Measurements from ENCODE around the gene ATP6V1D.
A peak's percentile ranks its signal among the peaks of the same experiment; 100 is the strongest.
"Not testable (repeated sequence)": the region's sequence is repeated elsewhere in the genome, so short reads cannot be mapped to it uniquely, and the experiment has no call there.

The ATP6V1D gene

DNA sequence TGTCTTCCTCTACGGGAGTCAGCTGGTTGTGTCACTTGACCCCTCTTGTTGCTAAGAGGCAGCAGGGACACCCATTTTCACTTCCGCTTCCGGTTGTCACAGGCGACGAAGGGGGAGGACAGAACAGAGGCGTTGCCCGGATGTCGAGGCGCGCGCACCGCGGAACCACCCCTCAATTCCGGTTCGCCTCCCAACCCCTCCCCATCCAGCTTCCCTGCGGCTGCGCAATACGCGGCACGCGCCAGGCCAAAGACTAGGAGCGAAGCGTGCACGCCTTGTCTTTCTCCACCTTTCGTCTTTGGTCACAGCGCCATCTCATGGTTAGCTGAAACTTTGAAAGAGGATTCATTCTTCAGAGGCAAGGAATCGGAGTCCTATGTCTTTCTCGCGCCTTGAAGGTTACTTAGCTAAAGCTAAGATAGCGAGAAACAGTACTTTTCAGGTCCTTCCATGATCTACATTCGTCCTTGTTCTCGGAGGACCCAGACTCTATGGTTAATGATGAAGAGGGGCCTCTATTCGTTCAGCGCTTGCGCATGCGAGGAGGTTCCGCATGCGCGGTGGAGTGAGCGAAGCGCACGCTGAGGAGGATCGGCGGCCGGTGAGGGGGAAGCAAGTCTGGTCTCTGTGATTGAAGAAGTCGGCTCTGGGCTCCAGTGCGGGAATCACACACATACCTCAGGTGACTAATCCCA is at the start of gene ATP6V1D, which contains the start of gene EIF2S1:
Gene ATP6V1D (minus strand): TSS at position 30 of the 695 bp plus-strand sequence. CDS start 106 bp downstream, outside the sequence.
Gene EIF2S1 (plus strand): TSS at position 554 of the 695 bp plus-strand sequence. CDS start 4,440 bp downstream, outside the sequence.
- DNase-seq: peak; percentile 100

DNA sequence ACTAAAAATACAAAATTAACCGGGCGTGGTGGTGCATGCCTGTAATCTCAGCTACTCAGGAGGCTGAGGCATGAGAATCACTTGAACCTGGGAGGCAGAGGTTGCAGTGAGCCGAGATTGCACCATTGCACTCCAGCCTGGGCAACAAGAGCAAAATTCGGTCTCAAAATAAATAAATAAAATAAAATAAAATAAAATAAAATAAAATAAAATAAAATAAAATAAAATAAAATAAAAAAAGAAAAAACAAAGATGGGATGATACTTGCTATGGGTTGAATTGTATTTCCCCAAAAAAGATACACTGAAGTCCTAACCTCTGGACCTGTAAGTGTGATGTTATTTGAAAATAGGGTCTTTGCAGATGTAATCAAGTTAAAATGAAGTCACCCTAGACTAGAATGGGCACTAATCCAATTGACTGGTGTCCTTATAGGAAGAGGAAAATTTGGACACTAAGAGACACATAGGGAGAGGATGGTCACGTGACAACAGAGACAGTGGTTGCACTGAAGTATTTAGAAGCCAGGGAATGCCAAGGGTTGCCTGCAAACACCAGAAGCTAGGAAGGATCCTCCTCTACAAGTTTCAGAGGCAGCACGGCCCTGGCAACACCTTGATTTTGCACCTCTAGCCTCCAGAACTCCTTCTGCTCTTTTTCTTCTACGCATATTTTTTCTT is 48.7 kb upstream of the ATP6V1D start:
- DNase-seq: not testable (repeated sequence)

DNA sequence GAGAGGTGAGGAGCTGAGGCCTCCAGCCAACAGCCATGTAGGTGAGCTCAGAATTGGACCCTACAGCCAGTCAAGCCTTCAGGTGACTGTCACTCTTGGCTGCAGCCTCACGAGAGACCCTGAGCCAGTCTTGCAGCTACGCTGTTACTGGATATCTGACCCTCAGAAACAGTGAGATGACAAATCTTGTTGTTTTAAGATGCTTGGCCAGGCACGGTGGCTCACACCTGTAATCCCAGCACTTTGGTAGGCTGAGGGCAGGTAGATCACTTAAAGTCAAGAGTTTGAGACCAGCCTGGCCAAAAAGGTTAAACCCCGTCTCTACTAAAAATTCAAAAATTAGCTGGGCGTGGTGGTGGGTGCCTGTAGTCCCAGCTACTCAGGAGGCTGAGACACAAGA is 46.2 kb upstream of the ATP6V1D start:
- no peak for DNase-seq

DNA sequence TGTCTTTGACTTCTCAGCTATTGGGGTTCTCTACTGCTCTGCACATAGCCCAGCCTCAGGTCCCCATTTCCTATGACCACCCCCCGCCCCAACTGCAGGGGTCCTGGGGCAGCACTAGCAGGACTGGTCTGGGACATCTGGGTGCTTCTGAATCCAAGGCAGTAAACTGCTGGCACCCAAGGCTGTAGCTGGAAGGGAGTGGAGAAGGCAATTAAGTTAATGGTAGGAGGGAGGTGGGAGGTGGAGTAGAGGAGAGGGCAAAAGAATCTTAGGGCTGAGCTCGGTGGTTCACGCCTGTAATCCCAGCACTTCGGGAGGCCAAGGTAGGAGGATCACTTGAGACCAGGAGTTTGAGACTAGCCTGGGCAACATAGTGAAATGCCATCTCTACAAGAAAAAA is 40.8 kb upstream of the ATP6V1D start:
- DNase-seq: no peak

DNA sequence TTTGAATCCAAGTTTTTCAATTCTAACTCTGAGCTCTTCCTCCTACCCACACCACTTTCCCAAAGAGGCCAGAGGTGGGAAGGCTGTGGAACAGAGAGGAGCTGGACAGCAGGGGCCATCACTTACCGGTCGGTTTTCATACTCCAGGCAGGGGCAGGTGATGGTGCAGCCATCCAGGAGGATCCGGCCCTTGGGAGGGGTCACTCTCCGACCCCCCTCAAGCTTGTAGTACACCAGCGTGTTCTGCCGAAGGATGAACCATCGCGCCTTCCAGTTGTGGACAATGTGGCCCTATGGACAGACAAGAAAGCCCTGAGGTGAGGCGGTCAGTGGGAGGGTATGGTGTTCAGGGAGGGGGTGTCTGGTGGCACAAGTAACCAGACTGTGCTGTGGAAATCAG is 37.9 kb upstream of the ATP6V1D start:
- no peak for DNase-seq

DNA sequence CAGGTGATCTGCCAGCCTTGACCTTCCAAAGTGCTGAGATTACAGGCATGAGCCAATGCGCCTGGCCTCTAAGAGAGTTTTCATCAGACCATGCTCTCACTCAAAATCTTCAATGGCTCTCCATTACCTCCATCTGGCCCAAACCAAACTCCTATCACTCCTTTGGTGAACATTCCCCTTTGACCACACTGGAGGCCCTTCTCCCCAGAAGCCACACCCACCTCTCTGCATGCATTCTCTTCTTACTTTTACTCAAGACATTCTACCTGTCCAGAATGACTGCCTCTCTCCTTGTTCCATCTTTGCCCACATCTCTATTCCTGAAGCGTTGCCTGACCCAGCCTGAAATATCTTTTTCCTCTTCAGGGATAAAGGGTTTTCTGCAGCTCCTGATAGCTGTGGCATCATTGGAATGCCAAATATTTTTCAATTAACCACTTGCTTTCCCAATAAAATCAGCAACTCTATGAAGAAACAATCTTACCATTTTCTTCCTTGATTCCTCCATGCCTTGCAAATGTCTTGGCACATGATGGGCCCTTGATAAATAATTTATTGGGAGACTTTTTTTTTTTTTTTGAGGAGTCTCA is 36.9 kb upstream of the ATP6V1D start:
- no peak for DNase-seq

DNA sequence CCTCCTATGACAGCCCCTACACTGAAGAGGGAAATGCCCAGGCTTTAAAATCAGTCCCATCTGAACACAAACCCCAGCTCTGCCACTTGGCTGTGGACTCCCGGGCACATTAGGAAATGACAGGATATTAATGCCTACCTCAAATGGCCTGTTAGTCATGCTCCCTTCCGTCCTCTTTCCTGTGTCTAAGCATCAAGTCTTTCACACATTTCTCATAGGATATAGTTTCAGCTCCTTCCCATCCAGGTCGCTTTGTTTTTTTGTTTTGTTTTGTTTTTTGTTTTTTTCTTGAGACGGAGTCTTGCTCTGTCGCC is 36.2 kb upstream of the ATP6V1D start:
- no peak for DNase-seq

DNA sequence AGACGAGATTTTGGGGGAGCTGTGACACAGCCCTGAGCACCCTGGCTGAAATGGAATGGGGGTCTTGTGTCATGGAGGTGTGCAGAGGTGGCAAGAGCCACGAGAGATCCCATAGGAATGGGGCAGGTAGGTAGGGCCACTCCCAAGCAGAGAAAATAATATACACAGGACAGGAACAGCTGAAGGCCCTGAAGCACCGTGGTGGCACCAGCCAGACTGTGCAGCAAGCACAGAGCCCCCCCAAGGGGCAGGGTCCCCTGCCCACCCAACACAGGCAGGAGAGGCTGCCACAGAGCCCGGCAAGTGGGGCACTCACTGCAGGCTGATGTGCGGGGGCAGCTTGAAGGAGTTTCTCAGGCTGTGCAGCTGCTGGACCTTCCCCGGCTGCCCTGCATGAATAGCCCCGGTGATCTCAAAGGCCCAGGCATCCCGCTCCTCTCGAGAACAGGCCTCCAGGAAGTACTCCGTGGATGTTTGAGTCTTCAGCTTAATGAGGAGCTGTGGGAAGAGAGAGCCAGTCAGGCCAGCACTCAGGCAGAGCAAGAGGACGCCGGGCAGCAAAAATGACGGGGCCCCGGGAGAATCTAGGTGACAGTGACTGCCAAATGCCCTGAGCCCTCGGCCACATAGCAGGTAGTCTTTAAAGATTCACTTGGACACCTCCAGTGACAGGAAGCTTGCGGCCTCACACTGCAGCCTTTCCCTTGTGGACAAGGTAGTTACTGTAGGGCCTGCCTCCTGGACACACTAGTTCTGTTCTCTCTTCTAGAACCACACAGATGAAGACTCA is 35.7 kb upstream of the ATP6V1D start:
- DNase-seq: no peak

DNA sequence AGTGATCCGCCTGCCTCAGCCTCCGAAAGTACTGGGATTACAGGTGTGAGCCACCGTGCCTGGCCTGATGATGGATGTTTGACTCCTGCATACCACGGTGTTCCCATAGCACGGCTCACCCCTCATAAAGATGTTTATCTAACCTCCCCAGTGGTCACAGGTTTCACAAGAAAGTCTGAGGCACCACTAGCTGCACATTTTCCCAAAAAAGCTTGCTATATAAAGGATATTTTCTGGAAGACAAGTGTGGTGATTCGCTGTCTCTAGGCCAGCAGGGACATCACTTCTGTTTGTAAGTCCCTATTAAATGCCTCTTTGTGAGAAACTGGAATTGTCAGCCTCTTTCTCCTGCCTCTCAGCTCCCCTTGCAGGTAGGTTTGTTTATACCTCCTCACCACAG is 34.1 kb upstream of the ATP6V1D start:
- no peak for DNase-seq

DNA sequence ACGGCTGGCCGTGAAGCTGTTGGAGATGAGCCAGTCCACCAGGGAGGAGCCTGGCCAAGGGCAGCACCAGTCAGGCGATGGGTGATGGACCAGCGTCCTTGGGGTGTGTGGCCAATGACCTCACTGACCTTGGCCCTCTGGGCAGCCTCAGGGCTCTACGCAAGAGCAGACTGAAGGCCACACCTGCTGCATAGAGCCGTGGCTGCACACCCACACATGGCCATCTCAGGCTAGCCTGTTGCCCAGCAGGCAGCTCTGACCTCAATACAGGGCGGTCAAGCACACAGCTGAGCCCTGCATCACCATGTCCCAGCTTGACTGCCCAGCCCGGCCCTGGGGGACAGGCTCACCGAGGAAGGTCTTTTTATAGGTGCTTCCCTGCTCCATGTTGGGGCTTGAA is 33.2 kb upstream of the ATP6V1D start:
- no peak for DNase-seq

DNA sequence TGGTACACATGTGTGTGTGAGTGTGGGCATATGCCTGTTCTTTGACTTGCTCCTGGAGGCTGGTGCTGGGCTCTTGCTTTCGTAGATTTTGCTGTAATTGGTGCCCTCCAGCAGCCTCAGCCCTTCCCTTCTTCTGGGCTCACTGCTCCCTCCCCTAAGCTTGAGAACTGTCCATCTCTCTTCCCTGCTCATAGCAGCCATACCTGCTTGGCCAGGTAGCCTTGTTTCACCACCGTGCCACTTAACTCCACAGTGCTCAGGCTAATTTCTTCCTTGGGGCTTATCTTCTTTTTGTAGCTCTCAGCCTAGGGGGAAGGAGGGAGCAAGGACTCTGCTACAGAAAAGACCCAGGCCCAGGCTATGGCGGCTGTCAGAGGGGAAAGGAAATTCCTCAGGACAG is 32.5 kb upstream of the ATP6V1D start:
- no peak for DNase-seq

DNA sequence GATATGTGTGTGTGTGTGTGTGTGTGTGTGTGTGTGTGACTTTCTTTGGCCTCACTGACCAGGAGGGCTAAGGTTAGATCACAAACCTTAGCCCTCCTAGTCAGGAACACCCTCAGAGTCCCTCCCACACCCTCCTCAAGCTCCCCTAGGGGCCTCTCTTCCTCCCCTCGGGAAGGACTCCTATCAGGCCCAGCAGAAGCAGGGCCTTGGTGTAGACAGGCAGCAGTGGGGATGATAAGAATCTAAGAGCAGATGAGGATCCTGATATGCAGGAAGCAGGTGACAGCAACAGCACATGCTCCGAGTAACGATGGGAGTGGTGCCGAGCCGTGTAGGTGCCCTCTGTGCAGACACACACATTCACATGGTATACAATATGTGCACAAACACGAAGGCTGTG is 31.7 kb upstream of the ATP6V1D start:
- no peak for DNase-seq

DNA sequence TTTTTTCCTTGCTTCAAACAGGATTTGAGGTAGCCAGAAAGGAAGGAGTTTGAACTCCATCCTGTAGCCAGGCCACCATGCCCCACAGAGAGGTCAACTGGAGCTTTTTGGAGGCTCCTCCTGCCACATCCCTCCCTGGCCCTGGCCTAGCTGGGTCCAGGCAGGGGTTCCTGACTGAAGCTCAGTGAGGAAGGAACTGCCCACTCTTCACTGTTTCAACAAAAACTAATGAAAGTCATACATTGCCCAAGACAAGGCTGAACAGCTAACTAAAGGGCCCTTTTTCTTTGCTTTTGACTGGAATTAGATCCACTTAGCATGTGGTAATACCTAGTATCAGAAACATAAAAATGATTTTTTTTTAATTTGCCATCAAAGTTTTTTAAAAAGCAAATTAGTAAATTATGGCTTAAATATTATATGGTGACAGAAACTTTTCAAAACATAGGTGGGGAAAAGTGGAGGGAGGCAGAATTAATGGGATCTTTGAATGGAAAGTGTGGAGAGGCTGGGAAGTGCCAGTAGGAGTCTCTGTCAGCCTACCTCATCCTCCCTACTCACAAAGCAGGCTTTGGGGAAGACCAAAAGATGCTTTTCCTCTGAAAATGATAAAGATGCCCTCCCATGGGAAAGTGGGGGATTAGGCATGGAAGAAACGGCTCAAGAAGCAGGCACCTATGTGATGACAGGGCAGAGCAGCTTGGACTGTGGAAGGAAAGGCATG is 30.4 kb upstream of the ATP6V1D start:
- no peak for DNase-seq

DNA sequence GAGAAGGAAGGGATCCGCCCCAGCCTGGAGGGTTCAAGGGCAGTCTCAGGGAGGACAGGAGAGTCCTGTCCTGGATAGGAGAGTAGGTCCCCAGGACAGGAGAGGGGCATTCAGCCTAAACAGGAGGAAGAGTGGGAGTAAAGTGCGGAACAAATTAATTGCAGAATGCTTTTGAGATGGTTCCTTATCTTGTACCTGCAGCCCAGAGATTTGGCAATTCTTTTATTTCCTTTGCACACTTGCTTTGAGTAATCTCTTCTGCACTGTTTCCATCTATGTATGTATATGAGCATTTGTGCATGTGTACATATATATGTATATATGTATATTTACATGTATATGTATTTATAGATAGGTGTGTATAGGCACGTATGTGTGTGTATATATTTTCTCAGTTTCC is 29.7 kb upstream of the ATP6V1D start:
- no peak for DNase-seq

DNA sequence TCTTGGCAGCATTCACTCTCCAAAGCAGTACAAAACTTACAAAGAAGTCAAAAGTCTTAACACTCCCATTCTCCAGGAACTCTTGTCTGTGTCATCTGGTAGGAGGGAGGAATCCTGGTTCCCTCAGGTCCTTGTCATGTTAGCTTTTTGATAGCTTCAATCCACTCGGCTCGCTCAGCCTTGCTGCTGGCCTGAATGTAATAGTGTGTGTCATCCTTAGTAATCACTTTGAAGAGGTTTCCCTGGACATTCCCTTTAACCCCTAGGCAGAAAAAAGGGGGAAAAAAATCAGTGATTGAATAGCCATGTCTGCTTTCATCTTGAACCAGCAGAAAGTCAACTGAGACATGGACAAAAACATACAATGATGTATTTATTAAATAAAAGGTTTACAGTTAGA is 27.6 kb upstream of the ATP6V1D start:
- no peak for DNase-seq

DNA sequence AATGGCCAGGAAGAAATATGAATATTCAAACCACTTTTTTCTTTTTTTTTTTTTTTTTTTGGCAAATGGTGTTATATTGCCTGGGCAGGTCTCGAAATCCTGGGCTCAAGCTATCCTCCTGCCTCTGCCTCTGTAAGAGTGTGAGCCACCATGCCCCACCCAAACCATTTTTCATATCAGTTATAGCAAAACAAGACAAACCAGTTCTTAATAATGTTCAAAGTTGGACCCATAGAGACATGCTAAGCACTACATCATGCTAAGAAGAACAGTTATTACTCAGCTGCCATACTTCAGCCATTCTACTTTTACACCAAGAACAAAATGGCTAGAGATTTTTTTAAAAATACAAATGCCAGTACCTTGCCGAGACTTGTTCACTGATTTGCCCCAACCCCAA is 26.0 kb upstream of the ATP6V1D start:
- DNase-seq: no peak

DNA sequence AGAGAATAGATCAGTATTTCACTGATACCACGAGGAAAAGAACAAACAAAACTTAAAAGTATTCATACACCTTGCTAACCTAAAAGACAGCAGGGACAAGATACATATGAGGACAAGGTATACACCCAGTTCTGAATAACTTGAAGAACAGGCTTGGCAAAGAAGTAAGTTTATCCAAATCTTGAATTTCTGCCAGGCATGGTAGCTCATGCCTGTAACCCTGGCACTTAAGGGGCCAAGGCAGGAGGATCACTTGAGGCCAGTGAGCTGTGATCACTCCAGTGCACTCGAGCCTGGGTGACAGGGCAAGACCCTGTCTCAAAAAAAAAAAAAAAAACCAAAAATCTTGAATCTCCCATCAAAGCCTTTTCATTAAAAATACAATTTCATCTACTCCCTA is 25.5 kb upstream of the ATP6V1D start:
- no peak for DNase-seq

DNA sequence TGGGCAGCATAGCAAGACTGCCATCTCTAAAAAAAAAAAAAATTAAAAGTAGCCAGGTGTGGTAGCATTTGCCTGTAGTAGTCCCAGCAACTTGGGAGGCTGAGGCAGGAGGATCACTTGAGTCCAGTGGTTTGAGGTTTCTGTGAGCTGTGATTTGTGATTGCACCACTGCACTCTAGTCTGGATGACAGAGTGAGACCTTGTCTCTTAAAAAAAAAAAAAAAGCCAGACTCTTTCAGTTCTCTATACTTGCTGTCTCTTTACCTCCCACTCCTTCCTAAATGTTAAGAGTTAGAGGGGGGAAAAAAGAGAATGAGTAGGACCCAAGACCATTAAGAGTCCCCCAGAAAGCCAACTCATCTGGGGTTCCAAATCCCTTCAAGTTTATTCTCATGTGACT is 18.3 kb upstream of the ATP6V1D start:
- DNase-seq: no peak

DNA sequence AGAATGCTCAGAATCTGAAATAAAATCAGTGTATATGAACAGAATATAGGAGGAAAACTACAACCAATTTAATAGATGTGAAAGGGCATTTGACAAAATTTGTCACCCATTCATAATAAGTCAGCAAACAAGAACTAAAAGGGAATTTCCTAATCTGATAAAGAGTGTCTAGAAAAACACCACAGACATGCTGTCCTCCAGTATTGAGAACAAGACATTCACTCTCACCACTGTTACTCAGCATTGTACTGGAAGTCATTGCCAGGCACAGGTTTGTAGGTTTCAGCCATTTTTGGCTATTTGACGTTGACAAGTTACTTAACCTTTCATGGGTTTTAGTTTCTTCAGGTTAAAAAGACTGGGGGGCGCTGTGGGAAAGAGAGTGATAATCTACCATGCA is 13.7 kb upstream of the ATP6V1D start:
- DNase-seq: no peak

DNA sequence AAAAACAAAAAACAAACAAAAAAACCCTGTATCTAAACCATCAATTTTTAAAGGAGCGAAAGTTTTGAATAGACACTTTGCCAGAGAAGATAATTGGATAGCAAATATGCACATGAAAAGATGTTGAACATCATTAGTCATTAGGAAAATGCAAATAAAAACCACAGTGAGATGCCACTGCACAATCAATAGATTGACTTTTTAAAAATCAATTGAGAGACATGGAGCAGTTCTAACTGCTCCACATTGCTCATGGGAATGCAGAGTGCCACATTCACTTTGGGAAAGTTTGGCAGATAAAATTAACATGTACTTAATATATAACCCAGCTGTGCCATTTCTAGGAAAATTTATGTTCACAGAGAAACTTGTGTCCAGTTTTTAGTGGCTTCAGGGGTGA is 13.2 kb upstream of the ATP6V1D start:
- no peak for DNase-seq

DNA sequence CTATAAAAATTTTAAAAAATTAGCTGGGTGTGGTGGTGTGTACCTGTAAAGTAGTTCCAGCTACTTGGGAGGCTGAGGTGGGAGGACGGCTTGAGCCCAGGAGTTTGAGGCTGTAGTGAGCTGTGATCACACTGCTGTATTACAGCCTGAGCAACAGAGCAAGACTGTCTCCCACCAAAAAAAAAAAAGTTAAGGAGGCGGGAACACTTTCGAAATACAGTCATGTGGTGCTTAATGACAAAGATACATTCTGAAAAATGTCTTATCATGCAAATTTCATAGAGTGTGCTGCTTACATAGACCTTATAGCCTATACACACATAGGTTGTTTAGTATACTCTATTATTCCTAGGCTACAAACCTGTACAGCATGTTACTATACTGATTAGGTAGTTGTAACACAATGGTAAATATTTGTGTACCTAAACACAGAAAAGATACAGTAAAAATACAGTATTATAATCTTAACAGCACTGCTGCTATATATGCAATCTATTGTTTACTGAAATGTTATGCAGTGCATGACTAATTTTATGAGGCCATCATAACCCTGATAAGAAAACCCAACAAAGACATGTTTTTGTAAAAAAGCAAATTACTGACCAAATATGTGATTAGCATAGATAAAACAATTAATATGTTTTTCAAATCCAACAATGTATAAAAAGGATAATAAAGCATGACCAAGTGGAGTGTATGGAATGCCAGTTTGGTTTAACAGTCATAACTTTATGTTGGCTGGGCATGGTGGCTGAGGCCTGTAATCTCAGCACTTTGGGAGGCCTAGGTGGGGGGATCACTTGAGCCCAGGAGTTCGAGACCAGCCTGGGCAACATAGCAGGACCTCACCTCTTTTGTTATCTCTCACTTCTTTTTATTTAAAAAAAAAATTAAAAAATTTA is 11.9 kb upstream of the ATP6V1D start:
- DNase-seq: no peak

DNA sequence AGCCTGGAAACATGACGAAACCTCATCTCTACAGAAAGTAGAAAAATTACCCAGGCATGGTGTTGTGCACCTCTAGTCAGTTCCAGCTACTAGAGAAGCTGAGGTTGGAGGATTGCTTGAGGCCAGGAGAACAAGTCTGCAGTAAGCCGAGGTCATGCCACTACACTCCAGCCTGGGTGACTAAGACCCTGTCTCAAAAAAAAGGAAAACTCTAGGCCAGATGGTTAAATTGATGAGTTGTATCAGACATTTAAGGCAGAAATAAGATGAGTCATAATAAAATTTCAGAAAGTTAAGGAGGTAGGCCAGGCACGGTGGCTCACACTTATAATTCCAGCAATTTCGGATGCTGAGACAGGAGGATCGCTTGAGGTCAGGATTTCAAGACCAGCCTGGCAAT is 11.2 kb upstream of the ATP6V1D start:
- no peak for DNase-seq

All from CD4-positive, alpha-beta T cell treated with Interleukin-17A for 1 hour (primary cell).